NK-92 (cell line): Measurements from ENCODE around the gene CSMD2.

Experiments used
- DNase-seq: peaks from one replicate; lab custom pipeline; 2025; ENCODE audit not compliant: unreplicated experiment; lab: John Stamatoyannopoulos, UW

Gene CSMD2

GRCh38 chr1:33692206-33693188, 472.5 kb downstream of the CSMD2 start:
- no peak for DNase-seq

DNA sequence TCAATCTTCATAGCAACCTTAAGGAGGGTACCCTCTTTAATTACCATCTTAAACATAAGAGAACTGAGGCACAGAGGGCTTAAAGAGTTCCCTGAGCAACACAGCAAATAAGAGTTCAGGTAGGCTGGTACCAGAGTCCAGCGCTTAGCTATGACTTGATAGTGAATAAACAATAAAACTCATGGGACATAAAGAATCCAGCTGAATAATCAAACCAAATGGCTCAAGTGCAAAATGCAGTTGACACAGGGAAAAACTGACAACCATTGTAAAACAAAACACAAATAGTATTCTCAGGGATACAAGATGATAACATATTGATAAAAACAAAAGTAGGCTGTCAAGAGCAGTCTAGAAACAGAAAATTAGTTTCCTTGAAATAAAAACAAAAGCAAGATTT, 478.0 kb downstream of the CSMD2 start:
- no peak for DNase-seq

DNA sequence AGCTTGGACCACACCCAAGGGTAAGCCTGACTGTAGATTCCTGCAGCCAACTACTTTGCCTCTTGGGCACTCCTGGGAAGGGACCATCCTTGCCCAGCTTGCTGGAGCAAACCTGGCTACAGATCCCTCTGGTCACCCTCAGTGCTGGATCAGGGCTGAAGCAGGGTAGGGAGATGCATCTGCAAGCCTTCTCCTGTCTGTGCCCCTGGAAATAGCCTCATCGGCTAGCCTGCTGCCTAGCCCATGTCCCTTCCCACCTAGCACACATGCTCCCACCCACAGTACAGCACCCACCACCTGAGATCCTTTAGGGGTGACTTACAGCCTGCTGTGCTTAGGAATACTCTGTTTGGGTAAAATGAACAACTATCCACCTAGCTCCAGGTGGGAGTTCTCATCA, 478.5 kb downstream of the CSMD2 start:
- no peak for DNase-seq

GRCh38 chr1:33685256-33685655, 479.8 kb downstream of the CSMD2 start:
- no peak for DNase-seq

GRCh38 chr1:33684396-33685179, 480.4 kb downstream of the CSMD2 start:
- DNase-seq: no peak

GRCh38 chr1:33683913-33684312, 481.1 kb downstream of the CSMD2 start:
- no peak for DNase-seq

- no peak for DNase-seq
These were observed 482.7 kb downstream of the CSMD2 start for GRCh38 chr1:33682371-33682770.

DNA sequence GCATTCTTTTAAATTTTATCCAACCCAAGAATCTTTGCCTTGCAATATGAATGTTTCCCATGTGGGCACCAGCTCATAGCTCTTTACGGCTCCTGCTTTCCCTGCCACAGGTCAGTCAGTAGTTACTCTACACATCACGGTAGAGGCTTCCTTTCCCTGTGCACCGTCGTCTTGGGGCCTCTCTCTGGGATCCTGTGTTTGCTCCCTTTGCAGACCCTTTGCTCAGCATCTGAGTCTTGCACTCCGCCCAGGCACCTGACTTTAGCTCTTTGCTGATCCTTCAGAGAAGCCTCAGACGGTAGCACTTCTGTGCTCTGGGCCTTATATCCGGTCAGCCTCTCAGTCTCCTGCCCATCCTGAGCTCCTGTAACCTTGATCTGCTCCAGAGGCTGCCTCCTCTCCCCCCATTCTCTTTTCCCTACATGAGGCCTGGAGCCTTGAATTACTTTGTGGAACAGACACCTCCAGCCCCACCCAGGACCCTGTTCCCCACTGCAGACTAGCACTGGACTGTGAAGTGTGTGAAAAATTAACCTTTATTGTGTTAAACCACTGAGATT, 484.7 kb downstream of the CSMD2 start:
- DNase-seq: no peak

DNA sequence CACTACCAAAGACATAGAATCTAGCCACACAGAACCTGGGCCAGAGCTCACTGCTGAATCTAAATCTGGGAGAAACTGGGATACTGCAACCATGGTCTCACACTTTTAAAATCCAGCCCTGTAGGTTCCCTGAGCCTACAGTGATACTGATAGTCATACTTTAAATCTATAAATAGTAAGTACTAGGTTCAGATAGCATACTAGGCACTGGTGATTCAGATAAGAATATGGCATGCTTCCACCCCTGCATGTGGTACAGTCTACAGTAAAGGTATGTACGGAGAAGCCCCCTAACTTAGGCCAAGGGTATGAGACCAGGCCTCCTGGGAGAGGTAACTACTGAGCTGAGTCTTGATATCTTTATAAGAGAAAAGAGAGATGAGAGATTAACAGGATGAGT, 494.5 kb downstream of the CSMD2 start:
- DNase-seq: no peak

DNA sequence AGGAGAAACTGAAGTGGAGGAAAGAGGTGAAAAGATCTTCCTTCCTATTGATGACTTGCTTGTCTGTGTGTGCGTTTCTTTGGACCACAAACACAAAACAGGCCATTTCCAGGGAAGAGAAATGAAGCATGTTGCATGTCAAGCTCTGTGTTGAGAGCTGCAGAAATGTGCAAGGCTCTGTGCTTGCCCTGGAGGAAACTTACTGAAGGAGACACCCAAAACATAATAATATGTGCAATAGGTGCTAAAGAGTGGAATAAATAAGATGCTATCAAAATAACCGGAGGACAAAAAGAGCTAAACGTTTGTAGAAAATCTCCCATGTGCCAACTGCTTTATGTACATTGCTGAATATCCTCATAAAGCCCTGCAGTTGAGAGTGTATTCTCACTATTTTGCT, 496.3 kb downstream of the CSMD2 start:
- DNase-seq: no peak

GRCh38 chr1:33667386-33668282, 497.4 kb downstream of the CSMD2 start:
- no peak for DNase-seq

- no peak for DNase-seq
These were observed 498.4 kb downstream of the CSMD2 start for GRCh38 chr1:33666616-33667015.

- DNase-seq: no peak
These were observed 503.1 kb downstream of the CSMD2 start for GRCh38 chr1:33661811-33662454.

- DNase-seq: no peak
These were observed 504.1 kb downstream of the CSMD2 start for GRCh38 chr1:33660956-33661355.

- no peak for DNase-seq
These were observed 504.8 kb downstream of the CSMD2 start for GRCh38 chr1:33660244-33660643.

DNA sequence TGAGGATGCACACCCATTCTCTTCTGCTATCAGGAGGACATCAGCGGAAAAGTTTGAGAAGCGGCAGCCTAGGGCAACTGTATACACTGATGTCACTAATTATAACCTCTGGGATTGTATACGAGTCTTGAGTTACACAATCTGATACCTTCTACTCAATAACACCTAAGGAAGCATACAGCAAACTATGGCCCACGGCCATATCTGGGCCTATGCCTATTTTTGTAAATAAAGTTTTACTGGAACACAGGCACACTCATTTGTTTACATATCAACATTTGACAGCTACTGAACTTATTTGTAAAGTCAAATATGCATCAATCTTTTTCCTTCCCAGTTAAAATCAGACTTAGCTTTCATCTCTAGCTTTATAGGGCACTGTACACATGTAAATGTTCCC, 505.4 kb downstream of the CSMD2 start:
- DNase-seq: no peak

DNA sequence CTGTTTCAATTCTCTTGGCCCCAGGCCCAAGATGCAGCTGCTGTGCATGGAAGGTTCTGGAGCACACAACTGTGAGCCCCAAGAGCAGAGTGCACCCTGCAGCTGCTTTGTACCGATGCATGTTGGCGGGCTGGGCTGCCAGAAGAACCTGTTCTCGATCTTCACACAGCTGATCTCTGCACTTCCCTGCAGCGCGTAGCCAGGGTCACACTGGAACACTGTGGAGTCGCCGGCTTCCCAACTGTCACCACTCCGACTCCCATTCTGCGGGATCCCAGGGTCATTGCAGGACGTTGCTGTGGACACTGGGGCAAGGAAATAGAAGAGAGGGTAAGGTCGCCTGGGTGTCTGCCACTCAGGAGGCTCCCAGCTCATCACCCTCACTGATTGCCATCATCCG, 507.2 kb downstream of the CSMD2 start:
- DNase-seq: no peak

GRCh38 chr1:33656467-33657005, 508.5 kb downstream of the CSMD2 start:
- no peak for DNase-seq

DNA sequence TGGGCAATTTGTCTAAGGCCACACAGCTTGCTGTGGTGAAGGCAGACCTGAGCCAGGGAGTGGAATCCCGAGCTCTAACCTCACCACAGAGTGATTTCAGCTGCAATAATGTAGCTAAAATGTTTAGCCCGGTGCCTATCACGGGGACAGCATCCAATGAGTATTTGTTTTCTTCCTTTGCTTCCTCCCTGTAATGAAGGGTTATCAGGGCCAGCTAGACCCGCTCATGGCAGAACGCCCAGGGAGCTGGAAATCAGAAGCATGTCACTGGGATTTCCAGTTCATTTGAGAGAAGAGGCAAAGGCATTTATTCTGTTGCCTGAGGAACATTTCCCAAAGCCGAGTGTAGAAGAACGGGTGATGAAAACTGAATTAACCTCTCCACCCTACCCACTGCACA, 509.5 kb downstream of the CSMD2 start:
- no peak for DNase-seq

GRCh38 chr1:33654267-33654834, 510.7 kb downstream of the CSMD2 start:
- DNase-seq: no peak
